Non-pigmented ciliary epithelial cell (primary cell): ENCODE measurements around the gene TSHZ1.

Experiments used
- DNase-seq: peaks from one replicate; pipeline ENCODE4 v3.0.0-alpha.2; 2010; ENCODE audit warnings: low read depth

The TSHZ1 gene

DNA sequence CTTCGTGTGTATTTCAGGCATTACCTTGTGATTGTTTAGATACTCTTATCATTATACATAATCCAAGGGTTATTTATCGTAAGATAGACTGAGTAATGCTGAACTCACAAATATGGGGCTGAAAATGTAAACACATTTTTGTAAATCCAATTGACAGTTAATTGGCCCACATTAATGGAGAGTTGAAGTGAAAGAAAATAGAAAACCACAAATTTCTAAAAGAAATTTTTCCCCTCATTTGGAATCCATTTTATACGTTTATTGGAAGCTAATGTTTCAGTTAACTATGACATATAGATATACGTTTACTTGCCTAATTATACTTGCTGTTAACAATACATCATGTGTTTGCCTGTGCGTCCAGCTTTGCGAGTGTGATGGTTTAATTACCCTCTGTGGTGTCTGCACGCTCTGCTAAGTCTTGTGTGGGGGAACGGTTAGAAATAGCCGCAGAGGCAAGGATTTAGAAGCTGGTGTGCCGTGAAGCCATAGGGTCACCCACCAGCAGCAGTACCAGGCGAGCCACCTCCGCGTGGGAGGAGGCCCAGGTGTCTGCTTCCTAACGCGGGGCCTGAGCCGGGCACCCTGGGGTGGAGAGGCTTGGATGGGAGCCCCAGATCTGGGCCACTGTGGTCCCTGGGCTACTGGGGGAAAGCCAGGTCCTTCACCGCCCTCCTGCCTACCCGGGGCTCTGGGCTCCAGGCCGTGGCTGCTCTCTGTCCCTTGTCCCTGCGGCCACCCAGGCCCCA lies 38.0 kb downstream of the TSHZ1 start:
- DNase-seq = no peak

DNA sequence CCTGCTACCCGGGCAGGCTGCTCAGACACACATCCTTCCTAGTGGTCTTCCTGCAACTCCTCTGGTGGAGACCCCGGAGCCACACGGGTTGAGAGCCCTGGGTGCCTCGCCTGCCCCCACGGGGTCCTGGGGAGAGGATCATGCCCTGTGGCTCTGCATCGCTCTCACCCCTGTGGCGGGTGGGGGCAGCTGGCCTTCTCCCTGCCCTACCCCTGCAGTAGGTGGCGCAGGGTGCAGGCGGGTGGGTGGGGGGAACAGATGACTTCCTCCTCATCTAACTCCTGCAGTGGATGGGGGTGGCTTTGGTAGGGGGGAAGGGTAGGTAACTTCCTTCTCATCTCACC lies 38.5 kb downstream of the TSHZ1 start:
- no peak for DNase-seq

- DNase-seq = no peak
Observed at GRCh38 chr18:75249672-75250470, 39.3 kb downstream of the TSHZ1 start.

GRCh38 chr18:75250471-75250821 lies 39.8 kb downstream of the TSHZ1 start:
- no peak for DNase-seq

DNA sequence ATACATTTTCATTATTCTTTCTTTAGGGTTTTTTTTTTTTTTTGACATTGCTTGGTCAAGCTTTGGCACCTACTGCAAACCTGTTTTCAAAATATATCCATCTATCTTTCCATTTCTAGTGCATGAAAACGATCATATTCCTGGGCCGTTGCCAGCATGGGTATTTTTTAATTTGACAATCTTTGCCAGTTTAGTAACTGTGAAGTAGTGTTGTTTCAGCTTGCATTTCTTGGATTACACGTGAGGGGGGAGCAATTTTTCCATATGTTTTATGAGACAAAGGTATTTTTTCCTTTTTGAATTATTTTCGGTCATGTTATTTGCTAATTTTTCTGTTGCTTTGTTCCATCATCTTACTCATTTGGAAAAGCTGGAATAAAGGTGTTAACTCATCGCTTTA lies 40.9 kb downstream of the TSHZ1 start:
- no peak for DNase-seq

DNA sequence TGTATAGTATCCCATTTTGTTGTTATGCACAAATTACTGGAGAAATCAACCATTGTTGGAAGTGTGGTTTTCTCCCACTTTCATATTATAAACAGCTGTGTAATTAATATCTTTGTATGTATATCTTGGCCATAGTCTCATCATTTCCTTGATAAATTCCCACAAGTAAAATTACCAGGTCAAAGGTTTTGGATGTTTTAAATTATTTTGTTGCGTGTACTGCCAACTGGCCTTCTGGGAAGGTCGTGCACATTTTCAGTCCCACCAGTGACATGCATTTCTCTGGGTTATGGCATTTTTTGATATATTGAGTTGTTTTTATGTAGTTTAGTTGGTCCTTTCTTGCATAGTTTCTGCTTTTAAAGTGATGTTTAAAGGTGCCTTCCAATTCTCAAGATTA lies 41.5 kb downstream of the TSHZ1 start:
- no peak for DNase-seq

- DNase-seq = no peak
Observed at GRCh38 chr18:75253043-75253442, 42.4 kb downstream of the TSHZ1 start.

DNA sequence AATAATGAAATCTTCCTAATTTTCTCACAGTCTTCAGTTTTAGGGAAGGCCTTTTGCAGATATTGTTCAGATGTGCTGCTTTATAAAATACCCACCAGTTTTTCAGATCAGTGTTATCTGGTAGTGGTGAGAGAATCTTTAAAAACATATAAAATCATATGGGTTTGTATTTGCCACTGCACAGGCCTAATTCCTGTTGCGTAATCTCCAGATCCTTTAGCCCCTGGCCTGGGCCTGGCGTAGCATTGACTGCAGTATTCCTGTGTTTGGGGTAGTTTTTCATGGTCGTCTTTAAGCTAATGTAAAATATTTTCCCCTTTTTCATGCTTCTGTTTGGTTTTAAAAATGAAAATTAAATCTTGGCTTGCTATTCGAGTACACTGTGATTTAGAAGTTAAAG lies 43.2 kb downstream of the TSHZ1 start:
- no peak for DNase-seq

DNA sequence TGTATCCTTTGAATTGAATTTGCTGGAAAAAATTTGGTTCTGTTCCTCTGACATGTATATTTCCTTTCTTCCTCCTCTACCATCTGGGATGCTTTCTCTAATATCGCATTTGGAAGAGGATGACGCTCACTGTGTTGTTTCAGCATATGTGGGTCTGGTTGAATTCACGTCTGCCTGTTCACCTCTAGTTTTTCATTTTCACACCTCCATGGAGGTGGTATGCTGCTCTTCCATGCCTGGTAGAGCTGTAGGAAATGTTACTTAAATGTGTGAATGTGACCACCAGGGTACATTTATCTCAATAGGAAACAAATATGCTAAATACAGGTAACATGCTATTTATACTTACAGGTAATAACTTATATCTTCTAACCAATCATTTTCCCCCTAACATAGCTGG lies 44.5 kb downstream of the TSHZ1 start:
- DNase-seq = no peak

GRCh38 chr18:75256376-75256775 lies 45.8 kb downstream of the TSHZ1 start:
- no peak for DNase-seq

DNA sequence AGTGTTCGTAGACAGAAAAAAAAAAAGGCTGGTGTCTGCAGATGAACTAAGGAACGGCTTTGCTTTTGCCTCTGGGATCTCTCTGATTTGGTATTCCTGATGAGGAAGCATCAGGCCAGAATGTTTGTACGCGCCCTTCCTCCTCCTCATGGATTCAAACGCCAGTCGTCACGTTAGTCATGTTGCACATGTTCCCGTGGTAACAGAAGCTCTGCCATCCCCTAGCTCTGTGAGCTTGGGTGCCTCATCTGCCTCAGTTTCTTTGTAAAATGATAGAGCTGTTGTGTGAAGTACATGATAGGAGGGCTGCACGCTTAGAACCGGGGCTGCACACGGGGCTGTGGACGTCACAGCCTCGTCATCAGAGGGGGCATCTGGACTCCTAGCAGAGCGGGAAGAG lies 47.0 kb downstream of the TSHZ1 start:
- no peak for DNase-seq

DNA sequence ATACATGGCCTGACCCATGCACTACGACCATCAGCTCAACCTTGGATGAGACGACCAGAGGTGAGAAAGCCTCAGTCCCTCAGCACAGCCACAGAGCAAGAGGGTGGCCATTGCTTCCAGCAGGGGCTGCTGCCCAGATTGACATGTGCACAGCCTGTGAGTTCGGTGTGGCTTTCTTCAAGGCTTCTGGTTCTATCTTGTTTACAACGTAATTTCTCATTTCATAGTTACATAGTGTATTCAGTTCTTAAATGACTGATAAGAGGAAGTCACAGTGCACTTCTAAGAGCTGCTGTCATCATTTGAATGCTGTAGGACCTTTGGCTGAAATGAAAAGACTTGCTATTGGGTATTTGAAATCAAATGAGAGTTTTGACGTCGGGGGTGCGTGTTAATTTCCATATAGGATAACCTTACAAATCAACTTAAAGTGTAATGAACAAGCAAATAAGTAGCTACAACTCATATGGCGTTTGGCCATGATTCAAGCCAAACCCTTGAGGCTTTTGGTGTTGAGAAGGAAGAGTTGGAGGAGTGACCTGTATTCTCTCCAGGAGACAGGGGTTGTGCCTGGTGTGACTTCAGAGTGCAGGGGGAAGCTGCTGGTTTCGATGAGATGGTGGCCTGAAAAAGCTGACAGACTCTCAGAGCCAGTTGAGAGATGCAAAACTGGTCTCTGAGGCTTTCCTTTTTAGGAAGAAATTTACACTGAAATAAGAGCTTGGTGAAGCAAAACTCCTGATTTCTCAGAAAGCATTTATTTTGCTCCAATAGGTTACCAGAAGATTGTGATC lies 51.0 kb downstream of the TSHZ1 start:
- DNase-seq = no peak

- DNase-seq = no peak
Observed at GRCh38 chr18:75262511-75262910, 51.9 kb downstream of the TSHZ1 start.

DNA sequence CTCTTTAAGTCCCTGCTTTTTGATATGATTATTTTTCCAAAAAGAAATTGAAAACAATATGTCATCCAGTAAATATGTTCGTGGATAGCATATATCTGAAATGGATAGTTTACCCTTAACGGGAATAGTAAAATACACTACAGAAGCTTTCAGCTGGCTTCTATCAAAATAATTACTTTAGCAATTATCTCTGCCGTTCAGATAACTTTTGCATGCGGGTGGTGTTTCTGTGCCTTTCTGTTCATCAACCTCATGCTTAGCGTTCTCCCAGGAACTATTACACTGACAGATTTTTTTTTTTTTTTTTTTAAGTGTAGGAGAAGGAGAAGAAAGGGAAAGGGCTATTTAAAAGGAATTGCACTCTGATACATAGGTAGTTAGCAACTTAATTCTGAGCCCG lies 53.6 kb downstream of the TSHZ1 start:
- no peak for DNase-seq

- no peak for DNase-seq
Observed at GRCh38 chr18:75264926-75265597, 54.5 kb downstream of the TSHZ1 start.

DNA sequence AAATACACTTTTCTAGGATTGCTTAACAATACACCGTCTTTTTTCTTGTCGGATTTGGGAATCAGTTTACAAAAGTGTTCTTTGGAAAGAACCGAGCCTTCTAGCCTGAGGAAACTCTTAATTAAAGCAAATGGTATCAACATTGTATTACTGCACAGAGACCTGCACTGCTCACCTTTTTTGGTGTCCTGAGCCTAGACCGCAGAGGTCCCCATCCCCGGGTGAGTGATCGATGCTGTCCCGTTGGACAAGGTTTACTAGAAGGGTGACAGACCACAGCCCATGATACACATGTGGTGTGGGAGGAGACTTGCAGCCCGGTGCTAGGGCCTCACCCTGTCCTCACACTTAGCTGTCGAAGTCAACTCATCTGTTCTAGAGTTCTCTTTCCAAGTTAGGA lies 55.3 kb downstream of the TSHZ1 start:
- no peak for DNase-seq

DNA sequence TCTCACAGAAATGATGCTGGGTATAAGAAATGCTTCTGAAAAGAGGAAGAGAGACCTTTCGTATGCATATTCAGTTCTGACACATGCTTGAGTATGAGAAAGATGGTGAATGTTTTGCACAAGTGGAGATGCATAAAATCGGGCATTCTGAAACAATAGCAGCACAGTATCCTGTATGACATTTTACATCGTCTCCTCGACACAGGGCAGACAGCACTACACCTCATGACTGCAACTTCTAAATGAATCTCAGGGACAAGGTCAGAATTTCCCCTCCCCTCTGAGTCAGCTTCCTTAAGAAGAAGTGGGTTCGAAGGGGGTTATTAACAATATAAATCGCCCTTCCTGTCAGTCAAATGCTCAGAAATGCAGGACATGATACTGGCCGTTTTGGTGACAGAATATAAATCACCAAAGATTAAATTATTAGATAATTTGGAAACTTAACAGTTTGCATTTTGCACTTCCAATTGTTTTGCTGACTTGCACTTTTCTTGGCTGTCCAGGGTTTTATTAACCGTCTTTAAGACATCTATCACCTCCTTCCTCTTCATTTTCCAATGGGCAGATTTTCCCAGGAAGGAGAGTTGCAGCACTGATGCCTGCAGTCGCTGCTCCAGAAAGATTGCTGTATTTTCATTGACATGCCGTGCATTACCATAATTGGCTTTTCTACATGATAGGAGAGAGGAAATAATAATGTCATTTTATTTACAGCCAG lies 57.2 kb downstream of the TSHZ1 start:
- no peak for DNase-seq

DNA sequence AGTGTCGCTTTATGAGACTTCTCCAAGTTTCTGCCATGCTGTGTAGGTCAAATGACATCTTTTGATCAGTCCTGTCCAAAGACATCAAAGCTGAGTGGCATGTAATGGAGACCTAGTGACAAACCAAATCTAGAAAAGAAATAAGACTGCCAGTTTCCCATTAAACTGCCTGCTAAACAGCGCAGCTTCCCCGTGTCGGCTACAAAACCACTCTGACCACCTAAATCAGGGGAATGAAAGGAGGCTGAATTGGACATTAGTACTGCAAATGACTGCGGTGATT lies 57.7 kb downstream of the TSHZ1 start:
- DNase-seq = no peak

GRCh38 chr18:75269124-75269680 lies 58.6 kb downstream of the TSHZ1 start:
- no peak for DNase-seq

DNA sequence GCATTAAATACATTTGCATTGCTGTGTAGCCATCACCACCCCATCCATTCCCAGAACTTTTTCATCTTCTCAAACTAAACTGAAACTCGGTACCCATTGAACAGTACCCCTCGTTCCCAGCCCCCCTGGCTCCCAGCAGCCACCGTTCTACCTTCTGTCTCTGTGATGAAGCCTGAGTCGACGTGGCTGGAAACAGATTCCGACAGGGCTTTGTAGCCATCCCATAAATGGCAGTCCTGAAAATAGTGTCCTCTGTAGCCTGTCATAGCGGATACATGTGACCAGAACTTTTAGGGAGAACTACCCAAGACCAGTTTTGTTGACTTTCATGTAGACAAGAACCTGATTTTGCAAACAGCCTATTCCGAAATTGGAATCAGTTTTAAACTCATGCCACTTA lies 59.1 kb downstream of the TSHZ1 start:
- DNase-seq = no peak

DNA sequence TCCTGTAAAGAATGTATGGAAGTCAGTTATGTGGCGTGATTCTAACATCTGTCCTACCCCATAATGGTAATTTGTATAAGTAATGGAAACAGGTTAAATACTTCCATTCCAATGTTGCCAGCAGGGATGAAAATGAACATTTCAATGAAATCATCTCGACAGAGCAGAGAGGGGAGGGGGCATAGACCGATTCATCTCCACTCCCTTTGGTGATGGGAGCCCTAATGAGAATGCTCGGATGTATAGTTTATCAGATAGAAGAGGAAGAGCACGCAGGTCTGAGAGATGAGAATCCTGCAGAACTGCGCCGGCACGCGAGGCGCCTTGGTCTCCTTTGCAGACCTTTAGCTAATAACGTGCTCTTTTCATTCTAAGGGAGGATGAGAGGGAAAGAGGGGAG lies 61.4 kb downstream of the TSHZ1 start:
- no peak for DNase-seq

DNA sequence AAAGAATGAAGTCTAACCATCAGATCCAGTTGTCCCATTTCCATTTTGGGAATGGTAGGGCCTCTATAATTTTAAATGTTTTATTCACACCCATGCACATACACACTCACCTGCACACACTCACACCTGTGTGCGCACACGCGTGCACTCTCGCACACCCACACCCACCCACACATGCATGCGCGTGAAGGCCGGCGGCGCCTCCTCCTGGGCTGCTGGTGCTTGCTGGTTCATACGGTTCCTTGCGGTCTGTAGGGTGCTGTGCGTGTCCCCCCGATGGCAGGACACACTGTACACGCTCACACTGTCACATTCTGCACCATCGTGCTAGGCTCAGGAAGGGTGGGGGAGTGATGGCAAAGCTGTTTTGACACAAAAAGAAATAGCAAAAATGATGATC lies 63.2 kb downstream of the TSHZ1 start:
- DNase-seq = no peak
